HCT116 (cell line): ENCODE data around the gene ANKRD33.

Source experiments
- EZH2 ChIP-seq: fragments of 200-600 bp; sonication (generic); IDR thresholded peaks from 2 replicates; pipeline ENCODE4 v1.6.1; 2017; ENCODE audit warnings: antibody characterized with exemption, mixed run types
- EZH2phosphoT487 ChIP-seq: fragments of 200-600 bp; IDR thresholded peaks from 2 replicates; pipeline ENCODE4 v1.6.1; 2018; ENCODE audit warnings: antibody characterized with exemption, borderline replicate concordance
- POLR2AphosphoS5 ChIP-seq: IDR thresholded peaks from 2 replicates; pipeline ENCODE4 v1.6.1; 2011; ENCODE audit warnings: mild to moderate bottlenecking, low read depth, low read length, moderate library complexity
- SIN3A ChIP-seq: IDR thresholded peaks from 2 replicates; pipeline ENCODE4 v1.6.1; 2012; ENCODE audit warnings: low read depth

DNA sequence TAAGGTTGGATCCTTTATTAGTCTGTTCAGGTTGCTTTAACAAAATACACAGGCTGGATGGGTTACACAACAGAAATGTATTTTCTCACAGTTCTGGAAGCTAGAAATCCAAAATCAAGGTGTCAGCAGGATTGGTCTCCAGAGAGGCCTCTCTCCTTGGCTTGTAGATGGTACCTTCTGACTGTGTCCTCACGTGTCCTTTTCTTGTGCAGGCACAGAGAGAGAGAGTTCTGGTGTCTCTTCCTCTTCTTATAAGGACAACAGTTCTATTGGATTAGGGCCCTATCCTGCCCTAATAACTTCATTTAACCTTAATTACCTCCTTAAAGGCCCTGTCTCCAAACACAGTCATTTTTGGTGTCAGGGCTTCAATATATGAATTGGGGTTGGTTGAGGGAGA, 4.6 kb upstream of the ANKRD33 start:
- TF ChIP-seq POLR2AphosphoS5, result no peak
- TF ChIP-seq EZH2, result no peak
- no peak for TF ChIP-seq SIN3A
- TF ChIP-seq EZH2phosphoT487, result no peak
